Naive B cell (primary cell): ENCODE data around the gene DTHD1. TPM values are rescaled to one million over a fixed set of nuclear protein-coding genes. Genes with fewer than 3 reads are reported as not detected.

ENCODE experiments used
- ATAC-seq, 2 donors: fragments of 150-1000 bp; cut with Tn5 transposase; 2 replicates each; pipeline ENCODE4 v1.10.0; 2021; ENCODE audit warnings: low read depth in 2 of 2, mild to moderate bottlenecking in 2 of 2, moderate library complexity in 2 of 2
- DNase-seq: peaks from one replicate; pipeline ENCODE4 v3.0.0; 2022
- H3K27ac Mint-ChIP-seq, 6 donors: one replicate each; pipeline ENCODE4 v1.8.0; 2020 to 2022; ENCODE audit warnings: mild to moderate bottlenecking in 6 of 6, mixed read lengths in 6 of 6, moderate library complexity in 5 of 6, inconsistent platforms in 2 of 6
- H3K27me3 Mint-ChIP-seq, 3 donors: one replicate each; pipeline ENCODE4 v1.8.0; 2021 to 2022; ENCODE audit warnings: mixed read lengths in 3 of 3, mild to moderate bottlenecking in 1 of 3
- H3K36me3 Mint-ChIP-seq, 2 donors: one replicate each; pipeline ENCODE4 v1.8.0; 2020 to 2022; ENCODE audit warnings: mixed read lengths in 2 of 2, inconsistent platforms in 1 of 2, mild to moderate bottlenecking in 1 of 2
- H3K4me1 Mint-ChIP-seq, 3 donors: one replicate each; pipeline ENCODE4 v1.8.0; 2020 to 2022; ENCODE audit warnings: mixed read lengths in 3 of 3, inconsistent platforms in 1 of 3, mild to moderate bottlenecking in 1 of 3, moderate library complexity in 1 of 3
- H3K4me3 Mint-ChIP-seq, 8 donors: one replicate each; pipeline ENCODE4 v1.8.0; 2020 to 2022; ENCODE audit warnings: mild to moderate bottlenecking in 8 of 8, mixed read lengths in 8 of 8, moderate library complexity in 8 of 8, inconsistent platforms in 2 of 8
- H3K9me3 Mint-ChIP-seq, 7 donors: one replicate each; pipeline ENCODE4 v1.8.0; 2020 to 2022; ENCODE audit warnings: mixed read lengths in 7 of 7, mild to moderate bottlenecking in 5 of 7, inconsistent platforms in 2 of 7, moderate library complexity in 1 of 7
- polyA plus RNA-seq, 6 donors: library from polyadenylated mRNA; unstranded; fragments of 300-500 nt; fragmentation: Illumina TruSeq; gene quantifications; one replicate each; pipeline ENCODE4 v1.2.3, GENCODE V29; 2021; ENCODE audit warnings: low read depth in 6 of 6

DTHD1 gene
- polyA plus RNA-seq, 6 donors from 2014 or later = not detected

- Mint-ChIP-seq H3K36me3 (no peaks in the 10 kb centered on the region), H3K27ac (peak overlapping the region in 5 of 6 donors; percentile 5 to 32 (median 27)), H3K4me1 (peaks cover 15 to 19% (median 17%) of the 10 kb centered on the region in 3 donors), H3K9me3 (no peaks in the 10 kb centered on the region), H3K27me3 (no peaks in the 10 kb centered on the region), H3K4me3 (no peak overlapping the region)
- no peak for DNase-seq
- ATAC-seq = no peak
Observed at GRCh38 chr4:36349938-36350549, 68.6 kb downstream of the DTHD1 start.

DNA sequence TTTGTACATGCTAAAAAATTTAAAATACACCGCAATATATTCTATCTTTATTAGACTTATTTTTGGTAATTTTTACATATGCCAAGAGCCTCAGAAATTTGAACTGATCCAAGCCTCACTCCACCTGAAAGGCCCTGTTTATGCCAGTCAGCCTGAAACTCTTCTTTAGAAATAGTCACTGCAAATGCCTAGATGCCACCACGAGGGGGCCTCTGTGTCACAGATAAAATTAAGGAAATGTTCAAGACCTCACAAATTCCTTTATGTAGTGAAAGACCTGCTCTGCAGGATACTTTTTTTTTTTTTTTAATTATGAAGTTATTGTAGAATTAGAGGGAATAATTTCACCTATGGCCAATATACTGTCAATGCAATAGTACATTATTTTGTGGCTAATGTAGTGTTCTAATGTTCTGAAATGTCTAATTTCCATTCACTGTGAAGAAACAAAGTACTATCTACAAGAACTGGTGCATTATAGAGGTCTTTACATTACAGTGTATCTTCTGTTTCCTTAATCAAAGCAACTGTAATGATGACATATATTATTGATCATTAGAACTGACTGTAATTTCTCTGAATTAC, 69.8 kb downstream of the DTHD1 start:
- Mint-ChIP-seq H3K27ac (peak overlapping the region in 3 of 6 donors; percentile 32 to 80 (median 69)), H3K4me1 (peaks cover 15 to 19% (median 17%) of the 10 kb centered on the region in 3 donors), H3K36me3 (no peaks in the 10 kb centered on the region), H3K27me3 (no peaks in the 10 kb centered on the region), H3K4me3 (no peak overlapping the region), H3K9me3 (no peaks in the 10 kb centered on the region)
- peak; percentile 60 for DNase-seq
- ATAC-seq = peak; percentile 23 to 53

DNA sequence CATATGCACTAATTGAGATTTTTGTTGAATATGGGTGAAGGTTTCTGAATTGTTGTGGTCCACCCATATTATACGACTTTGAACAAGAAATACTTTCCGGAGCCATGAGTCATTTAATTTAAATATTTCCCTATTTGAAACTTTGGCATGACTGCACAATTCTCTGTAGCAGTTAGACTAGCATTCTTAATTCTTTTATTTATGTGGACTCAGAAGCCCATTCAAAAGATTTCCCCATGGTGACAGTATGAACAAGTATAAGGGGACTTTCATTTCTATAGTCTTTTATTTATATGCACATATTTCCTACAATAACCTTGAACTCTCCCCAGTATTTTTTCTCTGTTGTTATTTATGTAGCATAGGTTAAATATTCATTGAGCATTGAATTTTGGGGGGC, 72.6 kb downstream of the DTHD1 start:
- Mint-ChIP-seq H3K27me3 (no peaks in the 10 kb centered on the region), H3K4me3 (no peak overlapping the region), H3K9me3 (no peaks in the 10 kb centered on the region), H3K4me1 (peaks cover 4 to 9% (median 8%) of the 10 kb centered on the region in 3 donors), H3K27ac (no peak overlapping the region), H3K36me3 (no peaks in the 10 kb centered on the region)
- no peak for DNase-seq
- ATAC-seq = no peak

DNA sequence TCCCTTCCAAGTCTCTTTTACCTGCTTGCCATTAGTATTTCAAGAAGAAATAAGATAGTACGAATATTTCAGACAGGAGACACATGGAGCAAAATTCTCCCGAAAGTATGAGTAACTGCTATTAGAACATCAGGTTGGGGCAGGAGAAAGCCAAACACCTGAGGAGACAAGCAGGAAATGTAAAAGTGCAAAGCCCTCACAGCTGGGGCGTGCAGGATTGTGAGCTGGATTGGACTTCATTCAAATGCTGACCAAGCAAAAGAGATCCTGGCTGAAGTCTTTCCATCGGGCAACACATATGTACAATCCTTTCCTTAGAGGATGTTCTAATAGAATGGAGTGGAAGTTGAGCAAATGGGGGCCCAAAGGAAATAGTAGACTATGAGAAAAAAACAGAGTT, 76.8 kb downstream of the DTHD1 start:
- peaks cover 0 to 4% (median 0%) of the 10 kb centered on the region in 3 donors for H3K4me1 Mint-ChIP-seq
- no peaks in the 10 kb centered on the region for H3K9me3 Mint-ChIP-seq
- no peak for ATAC-seq
- H3K36me3 Mint-ChIP-seq = no peaks in the 10 kb centered on the region
- no peak for DNase-seq
- no peak overlapping the region for H3K27ac Mint-ChIP-seq
- no peak overlapping the region for H3K4me3 Mint-ChIP-seq
- H3K27me3 Mint-ChIP-seq = no peaks in the 10 kb centered on the region

DNA sequence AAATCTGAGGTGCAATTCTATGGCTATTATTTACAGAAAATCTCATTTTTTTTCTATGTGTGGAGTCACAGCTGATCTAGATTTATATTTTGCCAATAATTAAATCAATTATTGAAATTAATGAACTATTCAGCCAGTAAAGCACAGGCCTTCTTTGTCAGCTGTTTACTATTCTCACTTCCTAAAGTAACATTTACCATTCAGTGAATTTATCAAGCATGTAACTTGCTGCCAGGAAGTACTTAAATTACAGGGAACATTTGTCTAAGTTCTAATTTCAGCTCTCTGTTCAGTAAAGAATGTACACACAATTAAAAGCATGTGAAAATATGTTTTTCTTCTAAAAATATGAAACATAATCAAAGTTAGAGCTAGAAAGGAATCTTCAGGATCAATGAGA, 79.3 kb downstream of the DTHD1 start:
- Mint-ChIP-seq H3K27me3 (no peaks in the 10 kb centered on the region), H3K4me3 (no peak overlapping the region), H3K4me1 (peaks cover 0 to 4% (median 0%) of the 10 kb centered on the region in 3 donors), H3K36me3 (no peaks in the 10 kb centered on the region), H3K9me3 (no peaks in the 10 kb centered on the region), H3K27ac (peak overlapping the region in 2 of 6 donors; percentile 24 to 46)
- DNase-seq (no peak), ATAC-seq (no peak)

- peaks cover 0 to 4% (median 0%) of the 10 kb centered on the region in 3 donors for H3K4me1 Mint-ChIP-seq
- H3K9me3 Mint-ChIP-seq = no peaks in the 10 kb centered on the region
- ATAC-seq (no peak), DNase-seq (no peak)
- H3K27me3 Mint-ChIP-seq = no peaks in the 10 kb centered on the region
- no peak overlapping the region for H3K27ac Mint-ChIP-seq
- no peaks in the 10 kb centered on the region for H3K36me3 Mint-ChIP-seq
- H3K4me3 Mint-ChIP-seq = no peak overlapping the region
Observed at GRCh38 chr4:36363024-36363423, 81.6 kb downstream of the DTHD1 start.

GRCh38 chr4:36374836-36375511, 93.6 kb downstream of the DTHD1 start:
- ATAC-seq (no peak), DNase-seq (no peak)
- no peak overlapping the region for H3K4me3 Mint-ChIP-seq
- no peak overlapping the region for H3K27ac Mint-ChIP-seq
- peaks cover 5 to 12% of the 10 kb centered on the region in 2 donors for H3K36me3 Mint-ChIP-seq
- H3K4me1 Mint-ChIP-seq = no peaks in the 10 kb centered on the region
- H3K9me3 Mint-ChIP-seq = peaks cover 3 to 42% (median 26%) of the 10 kb centered on the region in 7 donors
- H3K27me3 Mint-ChIP-seq = peaks cover 4 to 8% (median 5%) of the 10 kb centered on the region in 3 donors

- ATAC-seq (peak; percentile 96 to 97), DNase-seq (peak; percentile 72)
- H3K36me3 Mint-ChIP-seq = no peaks in the 10 kb centered on the region
- H3K4me1 Mint-ChIP-seq = peaks cover 13 to 18% (median 15%) of the 10 kb centered on the region in 3 donors
- peak overlapping the region in 7 of 8 donors; percentile 38 to 86 (median 64) for H3K4me3 Mint-ChIP-seq
- peaks cover 0 to 2% (median under 1%) of the 10 kb centered on the region in 7 donors for H3K9me3 Mint-ChIP-seq
- H3K27me3 Mint-ChIP-seq = no peaks in the 10 kb centered on the region
- H3K27ac Mint-ChIP-seq = peak overlapping the region; percentile 88 to 97 (median 92)
Observed at GRCh38 chr4:36385951-36386571, 104.6 kb downstream of the DTHD1 start.

DNA sequence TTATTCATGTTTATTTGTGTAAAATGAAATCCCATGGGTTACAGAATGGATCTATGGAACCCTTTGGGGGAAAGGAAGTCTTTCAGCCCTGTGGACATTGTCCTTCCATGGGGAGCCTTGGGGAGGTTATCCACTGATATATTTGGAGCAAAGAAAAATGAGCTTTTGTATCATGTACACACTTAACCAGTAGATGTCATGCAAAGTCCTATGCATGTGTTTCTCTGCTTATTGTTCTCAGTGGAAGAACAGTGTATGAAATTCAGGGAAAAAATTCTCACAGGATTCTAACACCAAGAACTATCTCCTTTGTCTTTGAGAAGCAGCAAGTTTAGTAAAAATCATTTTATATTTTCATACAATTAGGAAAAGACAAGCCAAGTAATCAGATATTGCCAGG, 105.3 kb downstream of the DTHD1 start:
- Mint-ChIP-seq H3K36me3 (no peaks in the 10 kb centered on the region), H3K4me1 (peaks cover 13 to 18% (median 15%) of the 10 kb centered on the region in 3 donors), H3K27me3 (no peaks in the 10 kb centered on the region), H3K4me3 (peak overlapping the region in 5 of 8 donors; percentile 27 to 82 (median 57)), H3K27ac (peak overlapping the region in 4 of 6 donors; percentile 88 to 95 (median 92)), H3K9me3 (peaks cover 0 to 2% (median 0%) of the 10 kb centered on the region in 7 donors)
- DNase-seq = no peak
- ATAC-seq = no peak

DNA sequence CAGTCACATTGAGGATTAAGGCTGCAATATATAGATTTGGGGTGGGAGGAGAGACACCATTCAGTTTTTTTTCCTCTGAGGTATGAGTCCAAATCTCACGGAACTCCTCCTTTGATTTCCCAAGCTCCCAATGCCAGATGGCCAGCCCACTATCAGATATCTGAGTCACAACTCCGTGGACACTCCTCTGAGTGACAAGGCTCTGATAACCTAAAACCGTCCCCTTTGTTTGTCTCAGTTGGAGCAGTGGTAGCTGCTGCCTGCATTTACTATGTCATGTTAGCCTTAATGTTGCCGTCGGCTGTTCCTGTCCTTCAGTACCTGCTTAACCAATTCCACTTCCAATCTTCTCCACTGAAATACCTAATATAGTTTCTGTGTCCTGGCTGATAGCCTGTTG, 107.3 kb downstream of the DTHD1 start:
- Mint-ChIP-seq H3K9me3 (peaks cover 0 to 2% (median 0%) of the 10 kb centered on the region in 7 donors), H3K27ac (peak overlapping the region in 3 of 6 donors; percentile 1 to 79 (median 14)), H3K4me1 (peaks cover 13 to 18% (median 15%) of the 10 kb centered on the region in 3 donors), H3K4me3 (no peak overlapping the region), H3K36me3 (no peaks in the 10 kb centered on the region), H3K27me3 (no peaks in the 10 kb centered on the region)
- DNase-seq (no peak), ATAC-seq (no peak)

DNA sequence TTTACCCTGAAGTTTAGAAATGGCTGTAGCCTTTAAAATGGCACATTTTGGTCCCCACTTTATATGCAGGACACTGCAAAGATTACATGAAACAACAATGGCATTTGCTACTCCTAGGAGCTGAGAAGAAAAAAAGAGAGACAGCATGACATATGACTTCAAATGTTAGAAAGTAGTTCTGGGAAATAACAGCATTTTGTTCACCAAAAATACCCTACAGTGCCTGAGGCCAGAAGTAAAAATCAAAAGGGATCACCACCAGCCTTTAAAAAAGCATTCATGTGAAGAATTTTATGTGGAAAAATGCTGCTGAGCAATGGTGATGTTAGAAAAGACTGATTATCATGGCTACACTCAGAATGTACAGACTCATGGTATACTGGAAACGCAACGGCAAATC, 110.0 kb downstream of the DTHD1 start:
- H3K27me3 Mint-ChIP-seq = peaks cover 0 to 8% (median 5%) of the 10 kb centered on the region in 3 donors
- DNase-seq (no peak), ATAC-seq (no peak)
- H3K4me3 Mint-ChIP-seq = no peak overlapping the region
- H3K27ac Mint-ChIP-seq = no peak overlapping the region
- H3K9me3 Mint-ChIP-seq = no peaks in the 10 kb centered on the region
- H3K36me3 Mint-ChIP-seq = no peaks in the 10 kb centered on the region
- H3K4me1 Mint-ChIP-seq = peaks cover 3 to 7% (median 6%) of the 10 kb centered on the region in 3 donors

- Mint-ChIP-seq H3K27me3 (peaks cover 0 to 8% (median 5%) of the 10 kb centered on the region in 3 donors), H3K4me1 (peaks cover 0 to 4% (median 2%) of the 10 kb centered on the region in 3 donors), H3K27ac (no peak overlapping the region), H3K9me3 (no peaks in the 10 kb centered on the region), H3K36me3 (no peaks in the 10 kb centered on the region), H3K4me3 (no peak overlapping the region)
- ATAC-seq = no peak
- DNase-seq = no peak
Observed at GRCh38 chr4:36392024-36392423, 110.6 kb downstream of the DTHD1 start.

GRCh38 chr4:36392916-36393315, 111.5 kb downstream of the DTHD1 start:
- Mint-ChIP-seq H3K27me3 (peaks cover 0 to 8% (median 5%) of the 10 kb centered on the region in 3 donors), H3K36me3 (no peaks in the 10 kb centered on the region), H3K27ac (peak overlapping the region in 2 of 6 donors; percentile 6 to 57), H3K4me1 (no peaks in the 10 kb centered on the region), H3K4me3 (no peak overlapping the region), H3K9me3 (no peaks in the 10 kb centered on the region)
- no peak for DNase-seq
- no peak for ATAC-seq
